ENCODE measurements around the gene SWSAP1. TPM values are rescaled to one million over a fixed set of nuclear protein-coding genes. Genes with fewer than 3 reads are reported as not detected.

The SWSAP1 gene
- total and polyA plus RNA-seq, 9 of the 15 experiments (the other 6 are each of a cell fraction or from before 2014, with no cell fraction given) = 0.18 to 2.8 (median 1.7) TPM

GRCh38 chr19:11380653-11381537, 6.4 kb downstream of the SWSAP1 start:
- POLR2A ChIA-PET = interaction anchor here (0.5 to 0.6 kb wide), 2 partner anchors 445 to 1114 kb away, joined by 3 to 4 read pairs; no protein-coding TSS in a partner anchor
- Histone ChIP-seq H3K4me1 (replicated peaks in 1 of 2; ENCODE audit: control insufficient read depth in 2 of 2, insufficient read depth in 2 of 2, low read length in 2 of 2) (peaks cover 16 to 57% of the 10 kb centered on the region in 2 experiments), H3K4me3 (no peak overlapping the region), H3K9ac (ENCODE audit: insufficient read depth in 1 of 2, low read depth in 2 of 2, low read length in 2 of 2) (no peak overlapping the region), H3K27me3 (ENCODE audit: control insufficient read depth in 2 of 2, insufficient read depth in 2 of 2, low read length in 2 of 2) (no peaks in the 10 kb centered on the region), H3K9me3 (replicated peaks; ENCODE audit: control insufficient read depth, insufficient read depth, low read depth, low read length) (no peaks in the 10 kb centered on the region), H3K27ac (ENCODE audit: extremely low read depth, low read depth, low read length) (no peak overlapping the region), H3K4me2 (ENCODE audit: insufficient read depth, low read length) (no peak overlapping the region), H4K20me1 (replicated peaks; ENCODE audit: control insufficient read depth, insufficient read depth, low read length) (no peaks in the 10 kb centered on the region; the same call in 1 of the 2 replicates), H3K9me1 (ENCODE audit: control insufficient read depth, insufficient read depth, low read length) (peaks cover 3% of the 10 kb centered on the region), H2AFZ (ENCODE audit: low read depth, low read length) (no peak overlapping the region), H3K36me3 (ENCODE audit: control insufficient read depth, insufficient read depth, low read length) (peaks cover 44% of the 10 kb centered on the region), H3K79me2 (ENCODE audit: control insufficient read depth, insufficient read depth, low read length) (peaks cover 16% of the 10 kb centered on the region; the same call in 2 of the 3 replicates)
- no peak for FAIRE-seq
- BruUV-seq (replicated peaks) = no TSS peak
- 97% methylated on average over 21 of the region's 54 CpGs for WGBS (ENCODE audit: insufficient coverage, low coverage, missing lambda C conversion rate)
- CTCF ChIA-PET (ENCODE audit: low intra/inter-chr PET ratio) = interaction anchor here (0.5 kb wide), 1 partner anchor 1413 kb away, joined by 4 read pairs; no protein-coding TSS in a partner anchor
- in situ Hi-C loops (cut with MboI) (no loop called here), intact Hi-C loops (cut with micrococcal nuclease) (loop anchor here (5.0 kb wide), 2 partner anchors 89 to 101 kb away; partner anchors contain the start of gene ELAVL3)
- ATAC-seq = no peak
- peak in 3 of 4 experiments; percentile 61 to 65 (median 61) for DNase-seq (ENCODE audit: extremely low read depth in 1 of 4, low spot score in 3 of 4)
- TF ChIP-seq SP1 (CRISPR knock-in tag; IDR thresholded peaks at IDR 0.05) (no peak), ZFP30 (CRISPR knock-in tag; IDR thresholded peaks at IDR 0.05; ENCODE audit: borderline replicate concordance) (no peak), THAP12 (CRISPR knock-in tag; IDR thresholded peaks at IDR 0.05) (0 out of 2 replicates have a peak, but pooled peaks have one; percentile 25), MBD2 (IDR thresholded peaks at IDR 0.05; ENCODE audit: borderline replicate concordance, low read depth) (no peak), PPARD (CRISPR knock-in tag; IDR thresholded peaks at IDR 0.05) (no peak), ZBTB33 (CRISPR knock-in tag; IDR thresholded peaks at IDR 0.05) (peak; percentile 97), FIP1L1 (IDR thresholded peaks at IDR 0.05; ENCODE audit: low read depth, low read length, poor library complexity, severe bottlenecking) (no peak), HNRNPK (IDR thresholded peaks at IDR 0.05; ENCODE audit: low read depth, low read length, poor library complexity, severe bottlenecking) (no peak), TARDBP (IDR thresholded peaks at IDR 0.05) (no peak), ZNF263 (CRISPR knock-in tag; IDR thresholded peaks at IDR 0.05; ENCODE audit: borderline replicate concordance) (peak; percentile 51), DNMT1 (IDR thresholded peaks at IDR 0.05) (no peak), ELF1 (tag; IDR thresholded peaks at IDR 0.05) (no peak), PHF8 (IDR thresholded peaks at IDR 0.05; ENCODE audit: borderline replicate concordance, low read length) (no peak), RBFOX2 (IDR thresholded peaks at IDR 0.05; ENCODE audit: low read depth, low read length) (peak; percentile 41; the same call in 1 of the 2 replicates)
- TF ChIP-seq, protein P1, sequence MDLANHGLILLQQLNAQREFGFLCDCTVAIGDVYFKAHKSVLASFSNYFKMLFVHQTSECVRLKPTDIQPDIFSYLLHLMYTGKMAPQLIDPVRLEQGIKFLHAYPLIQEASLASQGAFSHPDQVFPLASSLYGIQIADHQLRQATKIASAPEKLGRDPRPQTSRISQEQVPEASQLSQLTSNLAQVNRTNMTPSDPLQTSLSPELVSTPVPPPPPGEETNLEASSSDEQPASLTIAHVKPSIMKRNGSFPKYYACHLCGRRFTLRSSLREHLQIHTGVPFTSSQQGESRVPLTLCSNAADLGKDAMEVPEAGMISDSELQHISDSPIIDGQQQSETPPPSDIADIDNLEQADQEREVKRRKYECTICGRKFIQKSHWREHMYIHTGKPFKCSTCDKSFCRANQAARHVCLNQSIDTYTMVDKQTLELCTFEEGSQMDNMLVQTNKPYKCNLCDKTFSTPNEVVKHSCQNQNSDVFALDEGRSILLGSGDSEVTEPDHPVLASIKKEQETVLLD (IDR thresholded peaks at IDR 0.05) = no peak
